Pulmonary artery endothelial cell (primary cell): Measurements from ENCODE around the gene GUCY1A1. TPM values are rescaled to one million over a fixed set of nuclear protein-coding genes. Genes with fewer than 3 reads are reported as not detected.

Experiments used
- DNase-seq: peaks from one replicate; pipeline ENCODE4 v3.0.0-alpha.2; 2011; ENCODE audit warnings: low read depth, low spot score
- total RNA-seq: library from RNA; depleted of rRNA; stranded (reverse); fragments of >200 nt; gene quantifications from 2 replicates; pipeline ENCODE4 v1.2.3, GENCODE V29; 2014

Gene GUCY1A1
- total RNA-seq, 1 donor from 2014 or later = 0.07 TPM

GRCh38 chr4:155659176-155659575, 7.5 kb upstream of the GUCY1A1 start:
- no peak for DNase-seq

- DNase-seq = no peak
Measured at GRCh38 chr4:155660436-155660835, 6.2 kb upstream of the GUCY1A1 start.

DNA sequence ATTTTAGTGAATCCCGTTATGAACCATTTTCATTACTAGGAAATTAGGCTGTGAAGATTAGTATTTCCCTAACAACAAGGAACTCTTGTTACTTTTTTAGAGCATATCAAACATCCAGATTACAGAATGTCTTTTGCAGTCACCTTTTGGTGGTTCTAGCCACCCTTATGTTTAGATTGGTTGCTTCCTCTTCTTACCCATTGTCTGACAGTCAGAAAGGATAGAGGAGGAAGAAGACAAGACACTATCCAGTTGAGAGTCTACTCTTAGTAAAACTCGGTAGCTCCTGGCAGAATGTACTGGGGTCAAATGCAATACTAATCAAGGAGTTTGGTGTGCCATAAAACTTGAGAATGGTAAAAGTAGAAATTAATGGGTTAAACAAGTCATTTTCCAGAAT, 1.6 kb upstream of the GUCY1A1 start:
- DNase-seq = no peak

GRCh38 chr4:155667222-155667567, 547 bp downstream of the GUCY1A1 start:
- no peak for DNase-seq

DNA sequence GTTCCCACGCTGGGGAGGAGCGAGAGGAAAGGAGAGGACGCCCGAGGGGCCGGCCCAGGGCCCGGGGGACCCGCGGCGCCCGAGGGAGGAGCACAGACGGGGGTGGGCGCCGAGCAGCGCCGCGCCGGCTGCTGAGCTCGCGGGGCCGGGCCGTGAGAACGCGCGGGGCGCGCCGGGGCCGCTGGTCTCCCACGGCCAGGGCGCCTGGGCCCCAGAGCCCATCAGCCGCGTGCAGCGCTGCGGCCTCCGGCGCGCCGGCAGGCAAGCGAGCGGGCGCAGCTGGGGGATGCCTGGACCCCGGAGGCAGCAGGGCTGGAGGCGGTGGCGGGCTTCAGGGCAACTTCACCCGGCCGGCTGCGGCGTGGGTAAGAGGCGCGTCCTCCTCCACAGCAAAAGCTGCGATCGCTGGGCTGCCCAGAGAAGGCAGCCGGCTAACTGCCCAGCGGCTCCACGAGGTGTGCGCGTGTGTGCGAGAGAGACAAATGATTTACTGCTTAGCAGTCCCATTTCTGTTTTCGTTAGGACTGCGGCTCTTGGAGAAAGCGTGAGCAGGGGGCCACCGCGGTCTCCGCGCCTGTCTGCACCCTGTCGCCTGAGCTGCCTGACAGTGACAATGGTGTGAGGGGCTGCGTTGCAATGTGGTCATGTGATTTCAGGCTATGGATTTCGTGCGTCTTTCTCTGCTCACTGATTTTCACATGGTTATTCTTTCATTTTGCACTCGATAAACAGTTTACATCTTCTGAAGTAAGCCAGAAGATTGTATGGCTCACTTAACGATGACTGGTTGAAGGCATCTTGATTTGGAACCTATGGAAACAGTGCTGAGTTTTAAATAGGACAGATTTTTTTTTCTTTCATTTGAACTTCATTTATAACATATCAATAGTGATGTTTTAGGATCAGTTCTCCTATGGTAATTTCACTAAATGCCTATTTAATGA, 1.2 kb downstream of the GUCY1A1 start:
- DNase-seq = no peak

GRCh38 chr4:155668707-155669220, 2.1 kb downstream of the GUCY1A1 start:
- no peak for DNase-seq

- no peak for DNase-seq
Measured at GRCh38 chr4:155672342-155672741, 5.7 kb downstream of the GUCY1A1 start.

- DNase-seq = no peak
Measured at GRCh38 chr4:155673453-155673979, 6.9 kb downstream of the GUCY1A1 start.

- DNase-seq = no peak
Measured at GRCh38 chr4:155674669-155675071, 8.0 kb downstream of the GUCY1A1 start.

DNA sequence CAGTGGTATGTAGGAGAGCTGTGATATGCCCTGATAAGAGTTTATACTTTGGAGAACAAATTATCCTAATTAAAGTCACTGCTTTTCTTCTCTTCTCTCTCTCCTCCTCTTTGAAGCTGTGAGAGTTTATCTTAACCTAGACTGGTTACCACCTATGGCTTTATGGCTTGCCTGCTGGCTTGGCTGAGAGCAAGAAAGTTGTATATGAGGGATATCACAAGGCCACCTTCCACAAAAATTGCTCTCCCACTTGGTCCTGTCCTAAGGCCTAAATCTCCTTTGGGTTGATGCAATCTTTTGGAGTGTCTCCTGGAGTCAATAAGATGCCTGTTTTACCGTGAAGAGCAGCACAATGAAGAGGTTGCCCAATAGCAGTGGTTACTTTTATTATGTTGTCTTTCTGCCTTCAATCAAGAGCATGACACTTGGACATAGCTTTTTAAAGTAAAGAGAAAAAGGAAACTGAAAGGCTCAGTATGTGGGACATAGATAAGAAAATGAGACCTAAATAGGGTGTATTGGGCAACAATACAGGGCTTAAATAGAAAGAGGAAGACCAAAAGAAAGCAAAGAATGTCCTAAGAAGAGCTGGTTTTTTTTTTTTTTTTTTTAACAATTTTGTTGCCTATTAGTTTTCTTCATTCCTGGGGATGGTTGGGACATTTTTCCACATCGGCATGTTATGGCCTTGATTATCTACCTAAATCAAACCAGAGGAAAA, 9.2 kb downstream of the GUCY1A1 start:
- DNase-seq = no peak

- no peak for DNase-seq
Measured at GRCh38 chr4:155676430-155676825, 9.8 kb downstream of the GUCY1A1 start.

DNA sequence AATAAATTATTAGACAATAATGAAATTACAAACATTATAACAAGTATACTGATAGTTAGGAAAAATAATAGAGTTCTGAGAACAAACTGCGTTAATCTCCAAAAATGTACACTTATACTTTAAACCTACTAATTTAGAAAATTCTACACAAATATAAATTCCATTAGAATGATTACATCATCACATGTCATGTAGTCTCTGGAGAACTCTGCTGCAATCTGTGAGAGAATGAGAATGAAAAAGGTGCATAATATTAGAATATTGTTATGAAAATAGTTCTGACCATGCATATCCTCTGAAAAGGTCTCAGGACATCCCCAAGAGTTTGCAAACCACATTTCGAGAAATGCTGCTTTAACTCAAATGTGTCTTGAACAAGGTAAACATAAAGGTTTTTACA, 11.4 kb downstream of the GUCY1A1 start:
- DNase-seq = no peak

DNA sequence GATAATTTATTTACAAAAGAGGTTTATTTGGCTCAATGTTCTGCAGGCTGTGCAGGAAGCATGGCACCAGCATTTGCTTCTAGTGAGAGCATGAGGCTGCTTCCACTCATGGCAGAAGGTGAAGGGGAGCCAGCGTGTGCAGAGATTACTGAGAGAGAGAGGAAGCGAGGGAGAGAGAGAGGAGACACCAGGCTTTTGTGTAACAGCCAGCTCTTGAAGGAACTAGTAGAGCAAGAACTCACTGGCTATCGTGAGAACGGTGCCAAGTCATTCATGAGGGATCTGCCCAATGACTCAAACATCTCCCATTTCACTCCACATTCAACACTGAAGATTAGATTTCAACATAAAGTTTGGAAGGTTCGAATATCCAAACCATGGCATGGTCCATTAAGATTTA, 12.7 kb downstream of the GUCY1A1 start:
- DNase-seq = no peak

DNA sequence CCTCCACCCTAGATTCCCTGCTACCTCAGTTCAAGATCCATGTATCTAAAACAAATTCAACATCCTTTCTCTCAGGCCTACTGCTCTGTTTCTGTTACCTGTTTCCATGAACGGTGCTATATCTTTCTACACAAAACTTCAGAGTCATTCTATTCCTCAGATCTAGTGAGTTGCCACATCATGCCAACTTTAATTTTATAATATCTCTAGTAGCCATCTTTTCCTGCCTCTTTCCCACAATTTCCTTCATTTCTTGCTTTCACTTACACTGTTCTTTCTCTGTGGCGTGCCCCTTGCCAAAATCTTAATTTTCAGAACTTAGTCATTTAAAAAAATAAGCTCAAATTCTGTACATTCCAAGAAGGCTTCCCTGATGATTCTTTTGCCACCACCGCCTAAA, 15.2 kb downstream of the GUCY1A1 start:
- no peak for DNase-seq

- DNase-seq = no peak
Measured at GRCh38 chr4:155684423-155684822, 17.8 kb downstream of the GUCY1A1 start.

DNA sequence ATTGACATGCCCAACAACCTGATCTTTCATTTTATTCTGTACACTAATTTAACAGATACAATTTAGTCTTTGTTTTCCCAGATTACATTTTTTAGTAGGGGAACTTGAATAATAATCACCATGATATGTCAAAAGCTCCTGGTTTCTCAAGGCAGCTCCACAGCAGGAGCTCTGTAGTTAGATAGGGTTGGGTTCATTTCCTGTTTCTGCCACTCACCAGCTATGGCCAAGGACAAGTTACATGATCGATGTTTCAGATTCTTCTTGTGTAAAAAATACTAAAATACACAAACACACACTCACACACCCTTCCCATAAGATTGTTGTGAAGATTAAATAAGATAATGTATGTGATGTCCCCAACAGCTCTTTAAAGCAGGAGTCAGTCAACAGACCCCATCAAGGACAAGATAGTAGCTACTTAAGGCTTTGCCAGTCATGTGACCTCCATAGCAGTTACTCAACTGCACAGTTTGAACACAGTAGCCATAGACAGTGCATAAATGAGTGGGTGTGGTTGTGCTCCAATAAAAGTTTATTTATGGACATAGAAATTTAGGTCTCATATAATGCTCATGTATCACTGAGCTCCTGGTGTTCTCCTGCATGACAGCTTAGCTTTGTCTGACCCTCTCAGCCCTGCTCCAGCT, 18.4 kb downstream of the GUCY1A1 start:
- no peak for DNase-seq

GRCh38 chr4:155687380-155687982, 20.8 kb downstream of the GUCY1A1 start:
- no peak for DNase-seq

GRCh38 chr4:155688211-155688610, 21.6 kb downstream of the GUCY1A1 start:
- no peak for DNase-seq

GRCh38 chr4:155688860-155689259, 22.2 kb downstream of the GUCY1A1 start:
- DNase-seq = no peak

GRCh38 chr4:155690044-155690837, 23.6 kb downstream of the GUCY1A1 start:
- no peak for DNase-seq
